Psoas muscle (tissue), 8 donors: ENCODE data around the gene UBL3. TPM values are rescaled to one million over a fixed set of nuclear protein-coding genes. Genes with fewer than 3 reads are reported as not detected.

ENCODE experiments used
- ATAC-seq, 4 donors: fragments of 200-7000 bp; cut with Tn5 transposase; one replicate each; pipeline ENCODE4 v1.9.1; 2020; ENCODE audit warnings: moderate library complexity in 3 of 4, mild to moderate bottlenecking in 2 of 4
- DNase-seq, 2 donors: peaks; one replicate each; pipeline ENCODE4 v3.0.0-alpha.2; 2020
- H3K27ac ChIP-seq: fragments of 200-600 bp; one replicate; pipeline ENCODE4 v1.8.0; 2022
- H3K27me3 ChIP-seq, 3 donors: fragments of 200-600 bp in 1 of 3; one replicate each; pipeline versions ENCODE4 v1.6.1 to v1.8.0; 2013 to 2022; ENCODE audit warnings: low read length in 2 of 3, mild to moderate bottlenecking in 2 of 3, moderate library complexity in 1 of 3; ENCODE audit not compliant: insufficient read depth in 3 of 3
- H3K36me3 ChIP-seq, 2 donors: fragments of 200-600 bp in 1 of 2; one replicate each; pipeline versions ENCODE4 v1.6.1 to v1.8.0; 2013 to 2022; ENCODE audit warnings: low read depth in 1 of 2, mild to moderate bottlenecking in 1 of 2, moderate library complexity in 1 of 2; ENCODE audit not compliant: insufficient read depth in 1 of 2
- H3K4me1 ChIP-seq: fragments of 200-600 bp; one replicate; pipeline ENCODE4 v1.8.0; 2022
- H3K4me3 ChIP-seq: fragments of 200-600 bp; one replicate; pipeline ENCODE4 v1.8.0; 2022; ENCODE audit warnings: mild to moderate bottlenecking
- H3K9me3 ChIP-seq: fragments of 200-600 bp; one replicate; pipeline ENCODE4 v1.8.0; 2022
- CTCF ChIP-seq: fragments of 200-600 bp; IDR thresholded peaks from one replicate; pipeline ENCODE4 v1.8.0; 2022; ENCODE audit warnings: antibody characterized with exemption
- WGBS, 3 donors: extraction: QIAGEN DNeasy Blood & Tissue Kit; methylation state at CpG; one replicate each; pipeline versions ENCODE4 v1.1.6 to v1.1.7; 2013; 5-methylcytosine and 5-hydroxymethylcytosine counted together
- intact Hi-C, 2 donors: fragments of 100-400 bp; cut with DNase I; formaldehyde crosslinking; loops; one replicate each; pipeline versions ENCODE4 v1.11.0 to v1.14.2; 2022
- long read RNA-seq, 2 donors: library from polyadenylated mRNA; unstranded; transcript quantifications; one replicate each; pipeline ENCODE4 v2.0.0, GENCODE V29; 2021
- polyA plus RNA-seq, 3 donors: library from polyadenylated mRNA; stranded (reverse); fragments of 200-250 nt; gene quantifications; one replicate each; pipeline ENCODE4 v1.2.3, GENCODE V29; 2013
- total RNA-seq, 4 donors: library from RNA; stranded (reverse); fragmentation: NEBNext Ultra II Directional in 2 of 4; extraction: Animal tissue kit (Norgen Biotek cat#: 25700) in 2 of 4; gene quantifications; one replicate each; pipeline versions ENCODE4 v1.2.1 to v1.2.4, GENCODE V29; 2021 to 2023
- donor health status: healthy with polysubstance abuse.
- donor health status: DM: no; HTN: no; CAD: no; lungs with moderate emphysema.
- donor health status: Bipolar disorder and iron deficiency.
- donor health status: healthy.
- donor health status: DM: yes; HTN: yes; CAD: no.
- donor health status: DM: no; HTN: no; CAD: no.
- donor health status: DM: no; HTN: no; CAD: no.
- donor health status: DM: yes; HTN: yes; CAD: no.

UBL3 gene
- total RNA-seq (10 to 100 TPM; 20.7 to 26.2 (median 24.5) TPM), polyA plus RNA-seq (10 to 100 TPM; 15.7 to 43.8 (median 16.9) TPM)
- long read RNA-seq, donor 1, full-length matches to known transcripts, result 40 of 40 reads
- long read RNA-seq, donor 1, partial matches to known transcripts, result 0 of 40 reads
- long read RNA-seq, donor 1, other reads (novel, unspliced or antisense), result 0 of 40 reads
- long read RNA-seq, donor 2, full-length matches to known transcripts, result 77 of 84 reads
- long read RNA-seq, donor 2, partial matches to known transcripts, result 6 of 84 reads
- long read RNA-seq, donor 2, other reads (novel, unspliced or antisense), result 1 of 84 reads

GRCh38 chr13:29850213-29850898 lies at the start of gene UBL3:
TSS of gene UBL3 (minus strand) at chr13:29850617. CDS start at chr13:29849538, 1,079 bp downstream.
- H3K9me3 ChIP-seq, result no peaks in the 10 kb centered on the region
- peak within 1 kb of the TSS; percentile 92 for H3K4me3 ChIP-seq
- intact Hi-C loops, result loop anchor here (2.0 to 10.0 kb wide), 4 partner anchors 72 to 346 kb away; no protein-coding TSS in a partner anchor
- peak within 1 kb of the TSS; percentile 99 for H3K27ac ChIP-seq
- H3K36me3 ChIP-seq, result no peaks in the 10 kb centered on the region
- no peaks in the 10 kb centered on the region for H3K27me3 ChIP-seq
- peak; percentile 95 to 98 (median 97) for ATAC-seq
- 1% methylated on average over 40 to 64 of the region's 64 CpGs for WGBS, 3 donors
- no peak for TF ChIP-seq CTCF
- H3K4me1 ChIP-seq, result peaks cover 27% of the 10 kb centered on the region
- peak; percentile 96 to 98 for DNase-seq

GRCh38 chr13:29897102-29897501 lies 46.7 kb upstream of the UBL3 start:
- 55 to 61% (median 56%) methylated on average over 4 of the region's 4 CpGs for WGBS, 3 donors

GRCh38 chr13:29893438-29893837 lies 43.0 kb upstream of the UBL3 start:
- ATAC-seq (no peak), DNase-seq (no peak)
- TF ChIP-seq CTCF, result no peak
- H3K9me3 ChIP-seq, result no peaks in the 10 kb centered on the region
- H3K4me3 ChIP-seq, result no peak overlapping the region
- no peak overlapping the region for H3K27ac ChIP-seq
- H3K36me3 ChIP-seq, result no peaks in the 10 kb centered on the region
- intact Hi-C loops, result no loop called here
- H3K27me3 ChIP-seq, result no peaks in the 10 kb centered on the region
- no peaks in the 10 kb centered on the region for H3K4me1 ChIP-seq

More at GRCh38 chr13:29897102-29897501, 46.7 kb upstream of the UBL3 start:
- H3K4me3 ChIP-seq, result no peak overlapping the region
- DNase-seq (no peak), ATAC-seq (no peak)
- no peak overlapping the region for H3K27ac ChIP-seq
- no peak for TF ChIP-seq CTCF
- no peaks in the 10 kb centered on the region for H3K36me3 ChIP-seq
- no peaks in the 10 kb centered on the region for H3K27me3 ChIP-seq
- intact Hi-C loops, result no loop called here
- H3K4me1 ChIP-seq, result no peaks in the 10 kb centered on the region
- H3K9me3 ChIP-seq, result no peaks in the 10 kb centered on the region

GRCh38 chr13:29892151-29892550 lies 41.7 kb upstream of the UBL3 start:
- WGBS, 3 donors, result 55 to 60% (median 55%) methylated on average over 10 of the region's 10 CpGs
- no peak for TF ChIP-seq CTCF
- DNase-seq, result no peak
- ATAC-seq, result no peak
- no peaks in the 10 kb centered on the region for H3K36me3 ChIP-seq
- no peaks in the 10 kb centered on the region for H3K9me3 ChIP-seq
- intact Hi-C loops, result no loop called here
- no peak overlapping the region for H3K4me3 ChIP-seq
- no peaks in the 10 kb centered on the region for H3K27me3 ChIP-seq
- H3K4me1 ChIP-seq, result no peaks in the 10 kb centered on the region
- H3K27ac ChIP-seq, result no peak overlapping the region
